GM18511 (cell line): ENCODE data around the gene ARL16.

Source experiments
- ATAC-seq: cut with Tn5 transposase; IDR thresholded peaks from one replicate; pipeline ENCODE4 v1.9.1; 2021; ENCODE audit warnings: mild to moderate bottlenecking, moderate library complexity; ENCODE audit not compliant: unreplicated experiment

The ARL16 gene, protein sequence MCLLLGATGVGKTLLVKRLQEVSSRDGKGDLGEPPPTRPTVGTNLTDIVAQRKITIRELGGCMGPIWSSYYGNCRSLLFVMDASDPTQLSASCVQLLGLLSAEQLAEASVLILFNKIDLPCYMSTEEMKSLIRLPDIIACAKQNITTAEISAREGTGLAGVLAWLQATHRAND

DNA sequence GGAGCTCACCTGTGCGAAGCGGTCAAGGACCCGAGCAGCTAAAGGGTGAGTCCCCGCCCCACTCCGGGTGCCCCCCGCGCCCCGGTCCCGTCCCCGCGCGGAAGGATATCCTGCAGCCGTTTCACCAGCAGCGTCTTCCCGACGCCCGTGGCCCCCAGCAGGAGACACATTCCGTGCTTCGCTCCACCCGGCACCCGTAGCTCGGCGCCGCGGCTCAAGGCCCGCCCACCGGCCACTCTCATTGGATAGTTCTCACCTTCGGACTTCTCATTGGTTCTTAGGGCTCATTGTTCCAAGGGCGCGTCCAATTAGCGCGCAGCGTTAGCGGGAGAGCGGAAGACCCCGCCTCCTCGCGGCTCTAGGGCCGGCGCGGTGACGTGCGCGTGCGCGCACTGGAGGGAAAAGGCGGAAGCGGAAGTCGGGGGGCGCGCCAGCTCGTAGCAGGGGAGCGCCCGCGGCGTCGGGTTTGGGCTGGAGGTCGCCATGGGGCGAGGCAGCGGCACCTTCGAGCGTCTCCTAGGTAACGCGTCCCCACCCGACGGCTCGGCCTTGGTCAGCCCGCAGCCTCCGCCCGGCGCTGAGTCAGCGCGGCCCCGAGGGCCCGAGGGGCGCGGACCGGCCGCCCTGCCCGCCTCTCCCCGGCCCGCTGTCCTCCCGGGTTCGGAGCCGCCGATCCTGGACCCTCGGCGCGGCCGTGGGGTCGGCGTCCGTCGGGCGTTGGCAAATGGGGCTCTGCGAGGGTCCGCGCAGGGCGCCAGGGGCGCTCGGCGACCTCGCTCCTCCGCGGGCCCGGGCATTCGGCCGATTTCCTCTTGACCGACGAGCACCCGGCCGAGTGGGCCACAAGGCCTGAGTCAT is at the start of gene ARL16, which contains the start of gene HGS:
TSS of gene ARL16 (minus strand) at position 214 of the 858 bp plus-strand sequence. CDS start at position 170, 44 bp downstream.
TSS of gene HGS (plus strand) at position 428 of the 858 bp plus-strand sequence. CDS start at position 484, 56 bp downstream.
- peak; percentile 94 for ATAC-seq

GRCh38 chr17:81727324-81728031 is 43.9 kb upstream of the ARL16 start:
- no peak for ATAC-seq

DNA sequence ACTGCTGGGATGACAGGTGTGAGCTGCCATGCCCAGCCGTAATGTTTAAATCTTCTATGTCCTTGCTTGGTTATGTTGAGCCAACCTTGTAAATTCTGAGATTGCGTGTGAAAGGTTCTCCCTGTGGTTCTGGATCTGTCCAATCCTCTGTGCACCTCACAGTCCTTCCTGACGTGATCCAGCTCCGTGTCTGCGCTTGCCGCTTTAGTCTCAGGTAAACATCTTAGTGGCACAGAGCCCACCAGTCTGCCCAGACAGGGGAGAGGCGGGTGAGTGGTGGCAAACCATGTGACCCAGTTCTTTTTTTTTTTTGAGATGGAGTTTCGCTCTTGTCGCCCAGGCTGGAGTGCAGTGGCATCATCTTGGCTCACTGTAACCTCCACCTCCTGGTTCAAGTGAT is 42.4 kb upstream of the ARL16 start:
- ATAC-seq, result no peak

- no peak for ATAC-seq
Measured at GRCh38 chr17:81725439-81725838, 41.8 kb upstream of the ARL16 start.

GRCh38 chr17:81723651-81724209 is 40.1 kb upstream of the ARL16 start:
- ATAC-seq, result no peak

- ATAC-seq, result no peak
Measured at GRCh38 chr17:81722184-81723120, 38.9 kb upstream of the ARL16 start.

DNA sequence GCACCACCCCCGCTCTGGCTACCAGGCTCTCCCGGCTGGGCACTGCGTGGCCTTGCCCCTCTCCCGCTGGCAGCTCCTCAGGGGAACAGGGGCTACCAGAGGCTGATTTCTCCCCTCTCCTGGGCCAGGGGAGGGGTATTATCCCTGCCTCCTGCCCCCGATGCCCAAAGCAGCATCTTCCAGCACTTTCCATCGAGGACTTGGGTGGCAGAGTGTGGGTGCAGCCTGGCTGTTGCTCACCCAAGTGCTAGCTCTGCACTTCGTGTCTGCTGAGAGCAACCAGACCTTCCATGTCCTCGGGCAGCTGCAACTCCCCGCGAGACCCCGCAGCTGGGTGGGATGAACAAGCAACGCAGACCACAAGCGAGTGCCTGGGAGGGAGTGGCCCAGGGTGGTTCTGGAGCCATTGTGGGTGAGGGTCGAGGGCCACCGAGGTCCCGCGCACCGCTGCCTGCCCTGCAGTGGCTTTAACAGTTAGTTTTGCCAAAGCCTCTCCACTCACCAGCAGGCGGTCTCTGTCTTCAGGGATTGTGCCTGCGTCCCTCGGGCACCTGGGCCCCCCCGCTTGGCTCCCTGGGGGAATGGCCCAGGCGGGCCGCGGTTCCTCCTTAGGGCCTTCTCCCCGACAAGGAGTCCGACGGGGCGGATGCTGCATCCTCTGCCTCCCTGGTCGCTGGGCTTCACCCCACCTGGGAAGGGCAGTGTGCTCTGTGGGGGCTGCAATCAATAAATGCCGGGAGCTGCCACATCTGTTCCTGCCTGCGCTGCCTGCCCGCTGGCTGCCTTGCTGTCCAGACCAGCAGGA is 36.9 kb upstream of the ARL16 start:
- ATAC-seq, result no peak

- no peak for ATAC-seq
Measured at GRCh38 chr17:81719410-81720266, 36.0 kb upstream of the ARL16 start.

GRCh38 chr17:81717766-81718089 is 34.1 kb upstream of the ARL16 start:
- ATAC-seq, result no peak

GRCh38 chr17:81717049-81717765 is 33.6 kb upstream of the ARL16 start:
- no peak for ATAC-seq

DNA sequence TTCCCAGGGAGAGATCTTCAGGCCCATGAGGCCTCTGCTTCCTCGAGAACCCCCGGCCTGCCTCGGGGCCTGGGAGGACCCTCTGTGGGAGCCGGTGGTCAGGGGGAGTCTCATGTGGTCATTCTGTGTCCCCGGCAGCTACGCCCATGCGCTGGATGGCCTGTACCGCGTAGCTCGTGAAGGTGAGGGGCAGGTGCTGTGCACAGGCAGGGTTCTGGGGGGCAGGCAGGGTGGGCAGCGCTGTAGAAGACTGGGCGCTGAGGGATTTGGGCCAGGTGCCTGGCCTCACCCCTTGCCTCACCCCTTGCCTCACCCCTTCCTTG is 33.0 kb upstream of the ARL16 start:
- ATAC-seq, result no peak

DNA sequence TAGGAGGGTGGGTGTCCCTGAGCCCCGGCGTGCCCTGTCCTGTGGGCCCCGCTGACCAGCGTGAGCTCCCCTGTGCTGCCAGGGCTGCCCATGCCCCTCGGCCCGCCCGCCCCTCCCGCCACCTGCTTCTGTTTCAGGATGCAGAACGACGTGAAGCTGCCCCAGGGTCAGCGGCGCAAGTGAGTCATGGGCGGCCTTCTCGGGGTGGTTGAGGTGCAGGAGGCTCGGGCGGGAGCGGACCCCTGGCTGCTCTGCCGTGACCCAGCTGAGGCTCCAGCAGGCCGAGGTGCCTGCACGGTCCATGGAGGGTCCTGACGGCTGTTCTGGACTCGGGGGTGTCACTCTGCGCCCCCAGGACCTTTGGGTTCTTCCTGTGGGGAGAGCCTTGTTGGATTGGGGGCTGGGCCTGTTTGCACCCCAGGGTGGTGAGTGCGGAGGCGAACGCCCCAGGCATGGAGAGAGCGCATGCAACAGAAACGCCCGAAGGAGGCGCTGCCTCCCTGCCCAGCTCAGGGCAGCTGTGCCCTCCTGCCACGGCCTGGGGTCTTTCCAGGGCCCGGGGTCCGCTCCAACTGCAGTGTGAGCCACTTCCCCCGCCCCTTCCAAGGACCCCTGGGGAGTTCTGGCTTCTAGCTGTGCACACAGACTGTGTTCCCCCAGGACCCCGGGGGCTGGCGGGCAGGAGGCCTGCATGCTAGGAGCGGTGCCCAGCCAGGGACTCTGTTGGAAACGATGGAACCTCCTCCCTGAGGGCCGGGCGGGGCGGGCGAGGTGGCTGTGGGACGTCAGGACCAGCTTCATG is 32.5 kb upstream of the ARL16 start:
- no peak for ATAC-seq

DNA sequence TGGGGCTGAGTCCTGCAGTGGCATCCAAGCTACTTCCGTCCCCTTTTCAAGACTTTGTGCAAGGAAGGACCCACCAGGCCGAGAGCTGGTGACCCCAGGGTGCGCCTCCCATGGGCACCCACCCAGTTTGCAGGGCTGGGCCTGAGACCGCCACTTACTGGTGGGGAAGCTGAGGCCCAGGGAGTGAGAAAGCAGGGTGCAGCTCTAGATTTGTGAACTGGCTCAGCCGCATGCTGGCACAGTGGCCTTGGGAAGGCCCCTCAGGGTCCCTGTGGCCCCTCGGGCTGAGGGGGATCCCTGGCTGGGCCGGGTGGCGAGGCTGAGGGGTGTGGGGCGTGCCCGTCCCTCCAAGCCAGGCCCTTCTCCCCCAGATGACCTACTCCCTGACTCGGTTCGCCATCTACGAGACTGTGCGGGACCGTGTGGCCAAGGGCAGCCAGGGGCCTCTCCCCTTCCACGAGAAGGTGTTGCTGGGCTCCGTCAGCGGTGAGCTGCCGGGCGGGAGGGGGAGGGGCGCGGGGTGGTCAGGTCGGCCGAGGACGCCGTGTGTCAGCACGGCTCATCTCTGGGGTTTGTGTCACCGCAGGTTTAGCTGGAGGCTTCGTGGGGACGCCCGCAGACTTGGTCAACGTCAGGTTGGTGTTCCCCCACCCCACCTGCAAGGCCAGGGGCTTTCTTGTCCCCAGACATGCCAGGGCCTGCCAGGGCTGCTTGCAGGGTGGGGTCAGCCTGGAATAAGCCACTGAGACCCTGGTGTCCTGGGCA is 31.7 kb upstream of the ARL16 start:
- no peak for ATAC-seq

DNA sequence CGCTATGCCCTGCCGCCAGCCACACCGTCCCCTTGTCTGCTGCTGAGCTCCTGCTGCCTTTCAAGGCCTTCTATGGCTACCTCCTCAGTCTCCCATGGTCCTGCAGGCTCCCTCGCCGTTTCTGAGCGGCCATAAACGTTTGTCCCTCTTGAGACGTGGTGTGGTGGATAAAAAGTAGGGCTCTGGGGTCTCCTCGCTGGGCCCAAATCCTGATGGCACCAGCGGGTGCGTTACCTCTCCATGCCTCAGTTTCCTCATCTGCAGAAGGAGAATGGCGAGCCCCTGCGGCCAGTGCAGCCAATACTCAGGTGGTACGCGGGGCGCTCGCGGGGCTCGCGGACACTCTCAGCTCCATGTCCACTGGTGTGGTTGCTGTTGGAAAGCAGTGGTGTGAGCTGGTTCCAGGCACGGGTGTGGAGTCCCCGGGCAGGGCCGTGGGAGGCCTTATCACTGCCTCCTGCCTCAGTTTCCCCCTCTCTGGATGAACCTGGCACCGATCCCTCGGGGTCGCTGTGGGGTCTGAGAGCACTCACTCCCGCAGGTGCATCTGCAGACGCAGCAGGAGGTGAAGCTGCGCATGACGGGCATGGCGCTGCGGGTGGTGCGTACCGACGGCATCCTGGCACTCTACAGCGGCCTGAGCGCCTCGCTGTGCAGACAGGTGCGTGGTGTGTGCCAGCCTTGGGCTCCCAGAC is 31.0 kb upstream of the ARL16 start:
- ATAC-seq, result no peak

DNA sequence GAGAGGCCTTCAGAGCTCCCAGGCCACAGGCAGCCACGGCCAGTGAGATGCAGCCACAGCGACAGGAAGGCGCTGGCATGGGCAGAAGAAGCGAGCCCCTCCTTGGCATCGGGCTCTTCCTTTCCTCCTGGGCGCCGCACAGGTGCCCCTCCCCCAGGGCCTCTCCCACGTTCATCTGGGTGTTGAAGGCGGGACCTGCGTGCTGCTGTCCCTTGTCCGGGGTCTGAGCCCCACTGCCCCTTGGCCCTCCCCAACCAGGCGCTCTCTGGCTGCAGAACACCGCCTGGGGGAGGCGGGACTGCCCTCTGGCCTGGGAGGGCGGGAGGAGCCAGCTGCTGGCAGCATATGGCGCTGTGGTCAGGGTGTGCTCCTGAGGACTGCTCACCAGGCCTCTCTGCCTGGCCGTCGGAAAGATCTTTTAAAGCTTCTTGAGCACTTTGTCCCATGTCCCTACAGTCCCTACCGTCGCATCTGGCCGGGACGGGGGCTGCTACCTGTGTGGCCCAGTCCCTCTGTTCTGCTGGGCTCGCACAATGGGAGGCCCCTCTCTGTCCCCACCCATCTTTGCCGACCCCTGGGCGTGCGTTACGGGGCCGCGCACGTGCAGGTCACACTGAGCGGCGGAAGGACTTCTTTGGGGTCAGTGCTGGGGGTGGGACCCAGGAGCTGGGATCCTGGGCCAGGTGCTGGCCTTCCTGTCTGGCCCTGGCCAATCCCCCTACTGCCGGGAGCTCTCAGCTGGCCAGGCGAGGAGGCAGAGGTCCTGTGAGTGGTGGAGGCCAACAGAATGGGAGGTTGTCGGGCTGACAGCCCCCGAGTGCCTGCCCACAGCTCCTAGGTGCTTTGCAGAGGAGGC is 30.2 kb upstream of the ARL16 start:
- no peak for ATAC-seq
